ENCODE data around the gene MCL1. TPM values are rescaled to one million over a fixed set of nuclear protein-coding genes. Genes with fewer than 3 reads are reported as not detected.

The MCL1 gene
- polyA plus RNA-seq, 1 of the 3 experiments (the other 2 are of a cell fraction): 110 TPM

DNA sequence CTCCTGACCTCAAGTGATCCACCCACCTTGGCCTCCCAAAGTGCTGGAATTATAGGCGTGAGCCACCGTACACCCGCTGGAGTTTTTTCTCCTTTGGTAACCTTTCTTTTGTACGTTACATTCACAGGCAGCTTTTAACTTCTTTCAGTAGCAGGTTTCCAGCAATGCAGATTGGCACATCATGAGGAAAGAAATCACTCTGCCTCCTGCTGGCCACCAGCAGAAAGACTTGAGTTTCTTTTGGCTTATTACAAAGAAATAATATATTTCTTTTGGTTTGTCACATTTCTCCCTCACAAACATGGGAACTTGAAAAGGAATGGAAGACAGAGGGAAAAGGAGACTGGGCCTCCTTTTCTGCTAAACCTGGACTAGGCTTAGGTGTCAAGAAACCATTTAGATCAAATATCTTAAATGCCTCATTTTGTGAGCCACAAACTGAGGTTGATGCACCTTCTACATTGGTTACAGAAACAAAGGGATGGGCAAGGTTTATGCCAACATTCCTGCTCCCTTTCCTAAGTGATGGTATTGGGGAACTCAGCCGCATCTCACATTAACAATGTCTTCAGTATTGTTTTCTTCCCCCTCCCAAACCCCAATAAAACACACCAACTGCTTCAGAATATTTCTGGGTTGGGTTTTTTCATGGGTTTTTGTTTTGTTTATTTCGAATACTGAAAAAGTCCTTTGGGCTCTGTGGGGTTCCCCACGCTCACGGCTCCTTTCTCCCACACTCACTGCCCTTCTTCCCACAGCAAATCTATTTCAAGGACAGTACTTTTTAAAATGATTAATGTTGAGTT, 42.3 kb upstream of the MCL1 start:
- Histone ChIP-seq H4K20me1 (ENCODE audit: insufficient read depth) (no peaks in the 10 kb centered on the region), H3K36me3 (replicated peaks in 1 of 2; ENCODE audit: control insufficient read depth in 1 of 2, insufficient read depth in 2 of 2, low read length in 1 of 2) (peaks cover 42 to 48% of the 10 kb centered on the region in 2 experiments), H3K9me2 (no peaks in the 10 kb centered on the region), H3K9me3 (no peaks in the 10 kb centered on the region), H2AFZ (ENCODE audit: low read depth) (no peak overlapping the region), H3K27me3 (ENCODE audit: insufficient read depth) (no peaks in the 10 kb centered on the region), H3K79me2 (ENCODE audit: insufficient read depth) (peaks cover 28% of the 10 kb centered on the region), H3K4me2 (no peak overlapping the region), H3F3A (replicated peaks; ENCODE audit: insufficient read depth) (peaks cover 32% of the 10 kb centered on the region), H3K27ac (ENCODE audit: low read depth in 2 of 2, low read length in 1 of 2) (peak overlapping the region in 1 of 2 experiments; percentile 72; a peak in 1 of 4 replicates), H3K4me3 (ENCODE audit: low read depth in 2 of 2, low read length in 1 of 2) (no peak overlapping the region), H3K9ac (no peak overlapping the region), H3K4me1 (ENCODE audit: control insufficient read depth in 1 of 2, insufficient read depth in 2 of 2, low read depth in 1 of 2, low read length in 1 of 2) (peaks cover 10 to 22% of the 10 kb centered on the region in 2 experiments)
- DNase-seq: peak; percentile 47
- ChIA-PET CTCF (interaction anchor here (0.6 to 5.4 kb wide), 12 partner anchors 8 to 301 kb away, joined by 3 to 58 read pairs (median 4); partner anchors contain the start of gene ENSA), POLR2A (interaction anchor here (1.5 kb wide), 1 partner anchor 44 kb away, joined by 3 read pairs; no protein-coding TSS in a partner anchor)
- TF ChIP-seq, protein P1, sequence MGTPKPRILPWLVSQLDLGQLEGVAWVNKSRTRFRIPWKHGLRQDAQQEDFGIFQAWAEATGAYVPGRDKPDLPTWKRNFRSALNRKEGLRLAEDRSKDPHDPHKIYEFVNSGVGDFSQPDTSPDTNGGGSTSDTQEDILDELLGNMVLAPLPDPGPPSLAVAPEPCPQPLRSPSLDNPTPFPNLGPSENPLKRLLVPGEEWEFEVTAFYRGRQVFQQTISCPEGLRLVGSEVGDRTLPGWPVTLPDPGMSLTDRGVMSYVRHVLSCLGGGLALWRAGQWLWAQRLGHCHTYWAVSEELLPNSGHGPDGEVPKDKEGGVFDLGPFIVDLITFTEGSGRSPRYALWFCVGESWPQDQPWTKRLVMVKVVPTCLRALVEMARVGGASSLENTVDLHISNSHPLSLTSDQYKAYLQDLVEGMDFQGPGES (IDR thresholded peaks at IDR 0.05; ENCODE audit: low read depth, low read length): no peak
- TF ChIP-seq, protein P2, sequence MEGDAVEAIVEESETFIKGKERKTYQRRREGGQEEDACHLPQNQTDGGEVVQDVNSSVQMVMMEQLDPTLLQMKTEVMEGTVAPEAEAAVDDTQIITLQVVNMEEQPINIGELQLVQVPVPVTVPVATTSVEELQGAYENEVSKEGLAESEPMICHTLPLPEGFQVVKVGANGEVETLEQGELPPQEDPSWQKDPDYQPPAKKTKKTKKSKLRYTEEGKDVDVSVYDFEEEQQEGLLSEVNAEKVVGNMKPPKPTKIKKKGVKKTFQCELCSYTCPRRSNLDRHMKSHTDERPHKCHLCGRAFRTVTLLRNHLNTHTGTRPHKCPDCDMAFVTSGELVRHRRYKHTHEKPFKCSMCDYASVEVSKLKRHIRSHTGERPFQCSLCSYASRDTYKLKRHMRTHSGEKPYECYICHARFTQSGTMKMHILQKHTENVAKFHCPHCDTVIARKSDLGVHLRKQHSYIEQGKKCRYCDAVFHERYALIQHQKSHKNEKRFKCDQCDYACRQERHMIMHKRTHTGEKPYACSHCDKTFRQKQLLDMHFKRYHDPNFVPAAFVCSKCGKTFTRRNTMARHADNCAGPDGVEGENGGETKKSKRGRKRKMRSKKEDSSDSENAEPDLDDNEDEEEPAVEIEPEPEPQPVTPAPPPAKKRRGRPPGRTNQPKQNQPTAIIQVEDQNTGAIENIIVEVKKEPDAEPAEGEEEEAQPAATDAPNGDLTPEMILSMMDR (IDR thresholded peaks at IDR 0.05): peak; percentile 82
- TF ChIP-seq EZH2phosphoT487 (IDR thresholded peaks at IDR 0.05; ENCODE audit: borderline replicate concordance, low read depth) (no peak), RAD21 (IDR thresholded peaks at IDR 0.05; ENCODE audit: low read length) (peak; percentile 57), RXRA (IDR thresholded peaks at IDR 0.05; ENCODE audit: borderline replicate concordance, low read depth) (no peak), SMC3 (IDR thresholded peaks at IDR 0.05; ENCODE audit: low read depth, low read length) (peak; percentile 56), JUND (IDR thresholded peaks at IDR 0.05) (no peak), SIN3A (IDR thresholded peaks at IDR 0.05; ENCODE audit: borderline replicate concordance, low read depth, low read length) (no peak), FOSL2 (IDR thresholded peaks at IDR 0.05; ENCODE audit: borderline replicate concordance, low read depth) (no peak)
- TF ChIP-seq, protein P3, sequence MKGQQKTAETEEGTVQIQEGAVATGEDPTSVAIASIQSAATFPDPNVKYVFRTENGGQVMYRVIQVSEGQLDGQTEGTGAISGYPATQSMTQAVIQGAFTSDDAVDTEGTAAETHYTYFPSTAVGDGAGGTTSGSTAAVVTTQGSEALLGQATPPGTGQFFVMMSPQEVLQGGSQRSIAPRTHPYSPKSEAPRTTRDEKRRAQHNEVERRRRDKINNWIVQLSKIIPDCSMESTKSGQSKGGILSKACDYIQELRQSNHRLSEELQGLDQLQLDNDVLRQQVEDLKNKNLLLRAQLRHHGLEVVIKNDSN (IDR thresholded peaks at IDR 0.05; ENCODE audit: borderline replicate concordance, low read depth): no peak
- TF ChIP-seq, protein P4, sequence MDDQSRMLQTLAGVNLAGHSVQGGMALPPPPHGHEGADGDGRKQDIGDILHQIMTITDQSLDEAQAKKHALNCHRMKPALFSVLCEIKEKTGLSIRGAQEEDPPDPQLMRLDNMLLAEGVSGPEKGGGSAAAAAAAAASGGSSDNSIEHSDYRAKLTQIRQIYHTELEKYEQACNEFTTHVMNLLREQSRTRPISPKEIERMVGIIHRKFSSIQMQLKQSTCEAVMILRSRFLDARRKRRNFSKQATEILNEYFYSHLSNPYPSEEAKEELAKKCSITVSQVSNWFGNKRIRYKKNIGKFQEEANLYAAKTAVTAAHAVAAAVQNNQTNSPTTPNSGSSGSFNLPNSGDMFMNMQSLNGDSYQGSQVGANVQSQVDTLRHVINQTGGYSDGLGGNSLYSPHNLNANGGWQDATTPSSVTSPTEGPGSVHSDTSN (IDR thresholded peaks at IDR 0.05): 0 out of 2 replicates have a peak, but pooled peaks have one; percentile 14
- WGBS (ENCODE audit: low lambda C conversion rate): 85% methylated on average over 8 of the region's 8 CpGs
